Psoas muscle (tissue), 8 donors: ENCODE data around the gene AP1M2. TPM values are rescaled to one million over a fixed set of nuclear protein-coding genes. Genes with fewer than 3 reads are reported as not detected.

Source experiments
- ATAC-seq, 4 donors: fragments of 200-7000 bp; cut with Tn5 transposase; one replicate each; pipeline ENCODE4 v1.9.1; 2020; ENCODE audit warnings: moderate library complexity in 3 of 4, mild to moderate bottlenecking in 2 of 4
- DNase-seq, 2 donors: peaks; one replicate each; pipeline ENCODE4 v3.0.0-alpha.2; 2020
- H3K27ac ChIP-seq: fragments of 200-600 bp; one replicate; pipeline ENCODE4 v1.8.0; 2022
- H3K27me3 ChIP-seq, 3 donors: fragments of 200-600 bp in 1 of 3; one replicate each; pipeline versions ENCODE4 v1.6.1 to v1.8.0; 2013 to 2022; ENCODE audit warnings: low read length in 2 of 3, mild to moderate bottlenecking in 2 of 3, moderate library complexity in 1 of 3; ENCODE audit not compliant: insufficient read depth in 3 of 3
- H3K36me3 ChIP-seq, 2 donors: fragments of 200-600 bp in 1 of 2; one replicate each; pipeline versions ENCODE4 v1.6.1 to v1.8.0; 2013 to 2022; ENCODE audit warnings: low read depth in 1 of 2, mild to moderate bottlenecking in 1 of 2, moderate library complexity in 1 of 2; ENCODE audit not compliant: insufficient read depth in 1 of 2
- H3K4me1 ChIP-seq: fragments of 200-600 bp; one replicate; pipeline ENCODE4 v1.8.0; 2022
- H3K4me3 ChIP-seq: fragments of 200-600 bp; one replicate; pipeline ENCODE4 v1.8.0; 2022; ENCODE audit warnings: mild to moderate bottlenecking
- H3K9me3 ChIP-seq: fragments of 200-600 bp; one replicate; pipeline ENCODE4 v1.8.0; 2022
- WGBS, 3 donors: extraction: QIAGEN DNeasy Blood & Tissue Kit; methylation state at CpG; one replicate each; pipeline versions ENCODE4 v1.1.6 to v1.1.7; 2013; 5-methylcytosine and 5-hydroxymethylcytosine counted together
- intact Hi-C, 2 donors: fragments of 100-400 bp; cut with DNase I; formaldehyde crosslinking; loops; one replicate each; pipeline versions ENCODE4 v1.11.0 to v1.14.2; 2022
- polyA plus RNA-seq, 3 donors: library from polyadenylated mRNA; stranded (reverse); fragments of 200-250 nt; gene quantifications; one replicate each; pipeline ENCODE4 v1.2.3, GENCODE V29; 2013
- total RNA-seq, 4 donors: library from RNA; stranded (reverse); fragmentation: NEBNext Ultra II Directional in 2 of 4; extraction: Animal tissue kit (Norgen Biotek cat#: 25700) in 2 of 4; gene quantifications; one replicate each; pipeline versions ENCODE4 v1.2.1 to v1.2.4, GENCODE V29; 2021 to 2023
- TF ChIP-seq, protein P1 (sequence below): fragments of 200-600 bp; IDR thresholded peaks from one replicate; pipeline ENCODE4 v1.8.0; 2022; ENCODE audit warnings: antibody characterized with exemption
- donor health status: healthy with polysubstance abuse.
- donor health status: DM: no; HTN: no; CAD: no; lungs with moderate emphysema.
- donor health status: Bipolar disorder and iron deficiency.
- donor health status: healthy.
- donor health status: DM: yes; HTN: yes; CAD: no.
- donor health status: DM: no; HTN: no; CAD: no.
- donor health status: DM: no; HTN: no; CAD: no.
- donor health status: DM: yes; HTN: yes; CAD: no.

AP1M2 gene
- total and polyA plus RNA-seq, 7 donors, result 0.13 TPM; not detected in 6

- WGBS, 3 donors, result 74 to 79% (median 78%) methylated on average over 14 of the region's 14 CpGs
- TF ChIP-seq, protein P1, sequence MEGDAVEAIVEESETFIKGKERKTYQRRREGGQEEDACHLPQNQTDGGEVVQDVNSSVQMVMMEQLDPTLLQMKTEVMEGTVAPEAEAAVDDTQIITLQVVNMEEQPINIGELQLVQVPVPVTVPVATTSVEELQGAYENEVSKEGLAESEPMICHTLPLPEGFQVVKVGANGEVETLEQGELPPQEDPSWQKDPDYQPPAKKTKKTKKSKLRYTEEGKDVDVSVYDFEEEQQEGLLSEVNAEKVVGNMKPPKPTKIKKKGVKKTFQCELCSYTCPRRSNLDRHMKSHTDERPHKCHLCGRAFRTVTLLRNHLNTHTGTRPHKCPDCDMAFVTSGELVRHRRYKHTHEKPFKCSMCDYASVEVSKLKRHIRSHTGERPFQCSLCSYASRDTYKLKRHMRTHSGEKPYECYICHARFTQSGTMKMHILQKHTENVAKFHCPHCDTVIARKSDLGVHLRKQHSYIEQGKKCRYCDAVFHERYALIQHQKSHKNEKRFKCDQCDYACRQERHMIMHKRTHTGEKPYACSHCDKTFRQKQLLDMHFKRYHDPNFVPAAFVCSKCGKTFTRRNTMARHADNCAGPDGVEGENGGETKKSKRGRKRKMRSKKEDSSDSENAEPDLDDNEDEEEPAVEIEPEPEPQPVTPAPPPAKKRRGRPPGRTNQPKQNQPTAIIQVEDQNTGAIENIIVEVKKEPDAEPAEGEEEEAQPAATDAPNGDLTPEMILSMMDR, result no peak
- no peaks in the 10 kb centered on the region for H3K27me3 ChIP-seq
- no peak overlapping the region for H3K27ac ChIP-seq
- no peaks in the 10 kb centered on the region for H3K9me3 ChIP-seq
- no peak for DNase-seq
- no peak for ATAC-seq
- peaks cover 2 to 98% of the 10 kb centered on the region in 2 donors for H3K36me3 ChIP-seq
- H3K4me3 ChIP-seq, result no peak overlapping the region
- peaks cover 11% of the 10 kb centered on the region for H3K4me1 ChIP-seq
- intact Hi-C loops, result no loop called here
These were observed 44.8 kb upstream of the AP1M2 start for GRCh38 chr19:10631874-10632273.

GRCh38 chr19:10625762-10626138, 38.6 kb upstream of the AP1M2 start:
- DNase-seq, result no peak

DNA sequence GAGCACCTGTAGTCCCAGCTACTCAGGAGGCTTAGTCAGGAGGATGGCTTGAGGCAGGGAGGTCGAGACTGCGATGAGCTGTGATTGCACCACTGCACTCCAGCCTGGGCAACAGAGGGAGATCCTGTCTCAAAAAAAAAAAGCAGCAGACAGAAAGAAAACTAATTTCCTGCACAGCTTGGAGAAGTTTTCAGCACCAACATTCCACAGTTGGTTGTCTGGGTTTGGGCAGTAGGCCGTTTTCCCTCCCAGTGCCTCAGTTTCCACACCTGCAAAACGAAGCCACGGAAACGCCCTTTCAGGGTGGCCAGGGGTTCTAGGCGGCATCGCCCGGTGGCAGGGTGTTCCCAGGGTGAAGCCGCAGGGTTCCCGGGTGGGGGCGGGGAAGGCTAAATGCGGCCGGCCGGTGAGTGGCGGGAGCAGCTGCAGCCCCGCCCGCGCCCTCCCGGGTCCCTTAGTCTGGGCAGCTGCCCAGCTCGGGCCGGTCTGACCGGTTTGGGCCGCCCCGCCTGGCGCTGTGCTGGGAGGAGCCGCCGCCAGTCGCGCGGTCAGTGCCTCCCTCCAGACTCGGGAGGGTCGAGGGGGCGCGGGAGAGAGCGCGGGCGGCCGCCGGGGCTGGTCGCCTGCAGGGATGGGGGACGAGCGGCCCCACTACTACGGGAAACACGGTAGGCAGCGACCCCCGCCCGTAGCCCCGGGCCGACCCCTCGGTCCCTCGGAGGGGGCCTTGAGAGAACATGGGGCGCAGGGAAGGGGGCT, 38.1 kb upstream of the AP1M2 start, which contains the start of gene SLC44A2:
Gene SLC44A2 (plus strand): TSS at position 551 of the 759 bp plus-strand sequence. CDS start 81 bp downstream, at position 632.
- H3K4me1 ChIP-seq, result peaks cover 29% of the 10 kb centered on the region
- H3K27ac ChIP-seq, result peak within 1 kb of the TSS; percentile 92
- TF ChIP-seq, protein P1, result no peak
- peak; percentile 90 to 95 for DNase-seq
- no peaks in the 10 kb centered on the region for H3K9me3 ChIP-seq
- 2 to 9% (median 5%) methylated on average over 42 to 53 of the region's 53 CpGs for WGBS, 3 donors
- H3K4me3 ChIP-seq, result peak within 1 kb of the TSS; percentile 93
- intact Hi-C loops, result no loop called here
- ATAC-seq, result peak; percentile 96 to 99 (median 98)
- peaks cover 2 to 32% of the 10 kb centered on the region in 2 donors for H3K36me3 ChIP-seq
- no peaks in the 10 kb centered on the region for H3K27me3 ChIP-seq

More at GRCh38 chr19:10625762-10626138, 38.6 kb upstream of the AP1M2 start:
- peaks cover 2 to 37% of the 10 kb centered on the region in 2 donors for H3K36me3 ChIP-seq
- intact Hi-C loops, result no loop called here
- ATAC-seq, result peak; percentile 17 to 39 (median 22)
- 12 to 25% (median 17%) methylated on average over 6 to 10 of the region's 10 CpGs for WGBS, 3 donors
- H3K27me3 ChIP-seq, result no peaks in the 10 kb centered on the region
- H3K4me1 ChIP-seq, result peaks cover 29% of the 10 kb centered on the region
- TF ChIP-seq, protein P1, result no peak
- H3K9me3 ChIP-seq, result no peaks in the 10 kb centered on the region
- peak overlapping the region; percentile 92 for H3K27ac ChIP-seq
- H3K4me3 ChIP-seq, result peak overlapping the region; percentile 93

GRCh38 chr19:10624585-10624984, 37.5 kb upstream of the AP1M2 start:
- TF ChIP-seq, protein P1, result no peak
- no peaks in the 10 kb centered on the region for H3K9me3 ChIP-seq
- H3K27me3 ChIP-seq, result no peaks in the 10 kb centered on the region
- H3K27ac ChIP-seq, result peak overlapping the region; percentile 92
- H3K4me1 ChIP-seq, result peaks cover 29% of the 10 kb centered on the region
- peak overlapping the region; percentile 93 for H3K4me3 ChIP-seq
- DNase-seq (no peak), ATAC-seq (peak in 2 of 4 donors; percentile 6 to 11)
- 53 to 67% (median 64%) methylated on average over 6 of the region's 6 CpGs for WGBS, 3 donors
- peaks cover 2 to 26% of the 10 kb centered on the region in 2 donors for H3K36me3 ChIP-seq
- intact Hi-C loops, result no loop called here
